Caco-2 (cell line): ENCODE data around the gene CELA2B. TPM values are rescaled to one million over a fixed set of nuclear protein-coding genes. Genes with fewer than 3 reads are reported as not detected.
"Not testable (repeated sequence)": the region's sequence is repeated elsewhere in the genome, so short reads cannot be mapped to it uniquely, and the experiment has no call there.

Experiments
- Bru-seq: library from RNA; stranded (reverse); fragments of 400-500 nt; gene quantifications from one replicate; lab custom pipeline; 2021; lab: Mats Ljungman, UMichigan
- BruChase-seq, 2 experiments: library from RNA; stranded (reverse); fragments of 400-500 nt; gene quantifications; one replicate each; lab custom pipeline; 2021; lab: Mats Ljungman, UMichigan
- BruUV-seq: library from RNA; stranded (reverse); fragments of 400-500 nt; replicated peaks from 2 replicates; lab custom pipeline; 2021; lab: Mats Ljungman, UMichigan
- CTCF ChIA-PET: fragments of 300-600 bp; sonication (Branson Sonifier 250); formaldehyde crosslinking; loops from one replicate; lab custom pipeline; 2022; ENCODE audit warnings: antibody characterized with exemption; lab: Charles Lee
- POLR2A ChIA-PET: fragments of 300-600 bp; sonication (Branson Sonifier 250); formaldehyde crosslinking; loops from one replicate; lab custom pipeline; 2022; ENCODE audit warnings: antibody characterized with exemption; lab: Charles Lee
- DNase-seq, 2 experiments: peaks; one replicate each; pipeline versions ENCODE4 v3.0.0 to v3.0.0-alpha.2; 2020 to 2022
- H3K27me3 ChIP-seq: replicated peaks from 2 replicates; pipeline ENCODE4 v1.6.0; 2011; ENCODE audit warnings: low read length; ENCODE audit not compliant: control insufficient read depth, insufficient read depth
- H3K36me3 ChIP-seq: 2 replicates; pipeline ENCODE4 v1.5.1; 2011; ENCODE audit warnings: low read length; ENCODE audit not compliant: control insufficient read depth, insufficient read depth
- H3K4me1 ChIP-seq: fragments of 250-450 bp; sonication (Bioruptor Pico); 2 replicates; pipeline ENCODE4 v1.5.1; 2020; ENCODE audit warnings: mild to moderate bottlenecking
- H3K4me3 ChIP-seq: 2 replicates; pipeline ENCODE4 v1.5.1; 2011; ENCODE audit warnings: low read depth, mild to moderate bottlenecking, control low read depth, low read length
- H3K9me3 ChIP-seq: fragments of 250-450 bp; sonication (Bioruptor Pico); 2 replicates; pipeline ENCODE4 v1.5.1; 2020; ENCODE audit warnings: mild to moderate bottlenecking, moderate library complexity
- H3K27ac Mint-ChIP-seq: one replicate; pipeline ENCODE4 v1.8.0; 2022; ENCODE audit warnings: mixed read lengths; ENCODE audit not compliant: unreplicated experiment
- H3K27me3 Mint-ChIP-seq: one replicate; pipeline ENCODE4 v1.8.0; 2022; ENCODE audit warnings: mixed read lengths; ENCODE audit not compliant: insufficient read depth, unreplicated experiment
- H3K36me3 Mint-ChIP-seq: one replicate; pipeline ENCODE4 v1.8.0; 2022; ENCODE audit warnings: mild to moderate bottlenecking, mixed read lengths; ENCODE audit not compliant: insufficient read depth, unreplicated experiment
- H3K4me1 Mint-ChIP-seq: one replicate; pipeline ENCODE4 v1.8.0; 2022; ENCODE audit warnings: low read depth, mixed read lengths; ENCODE audit not compliant: unreplicated experiment
- H3K4me3 Mint-ChIP-seq: one replicate; pipeline ENCODE4 v1.8.0; 2022; ENCODE audit warnings: mild to moderate bottlenecking, moderate library complexity, mixed read lengths; ENCODE audit not compliant: unreplicated experiment
- H3K9me3 Mint-ChIP-seq: one replicate; pipeline ENCODE4 v1.8.0; 2022; ENCODE audit warnings: mixed read lengths; ENCODE audit not compliant: unreplicated experiment
- intact Hi-C: fragments of 100-400 bp; cut with micrococcal nuclease; formaldehyde crosslinking; loops from one replicate; pipeline ENCODE4 v1.10.0; 2022; ENCODE audit not compliant: unreplicated experiment
- long read RNA-seq: library from polyadenylated mRNA; stranded (forward); transcript quantifications from one replicate; pipeline ENCODE4 v2.0.0, GENCODE V29; 2022
- total RNA-seq: library from RNA; stranded (reverse); gene quantifications from 2 replicates; pipeline ENCODE4 v1.2.3, GENCODE V29; 2022
- TF ChIP-seq, protein P1 (sequence below), 2 experiments: fragments of 200-600 bp in 1 of 2; IDR thresholded peaks; 1 replicate in 1 of 2; 2 replicates in 1 of 2; pipeline versions ENCODE4 v1.5.1 to v1.8.0; 2011 to 2022; ENCODE audit warnings: antibody characterized with exemption in 1 of 2, control low read depth in 1 of 2, inconsistent platforms in 1 of 2, low read depth in 1 of 2, low read length in 1 of 2, mild to moderate bottlenecking in 1 of 2, moderate library complexity in 1 of 2; ENCODE audit not compliant: insufficient read depth in 1 of 2, severe bottlenecking in 1 of 2, unreplicated experiment in 1 of 2

The CELA2B gene
- total RNA-seq (not detected in 2 replicates), Bru-seq, nascent RNA (percentile 5 among the genes with signal in this experiment), BruChase-seq, experiment 1, labeled RNA remaining after a 2-hour chase (not detected), BruChase-seq, experiment 2, labeled RNA remaining after a 6-hour chase (not detected)
- long read RNA-seq = 0 reads

DNA sequence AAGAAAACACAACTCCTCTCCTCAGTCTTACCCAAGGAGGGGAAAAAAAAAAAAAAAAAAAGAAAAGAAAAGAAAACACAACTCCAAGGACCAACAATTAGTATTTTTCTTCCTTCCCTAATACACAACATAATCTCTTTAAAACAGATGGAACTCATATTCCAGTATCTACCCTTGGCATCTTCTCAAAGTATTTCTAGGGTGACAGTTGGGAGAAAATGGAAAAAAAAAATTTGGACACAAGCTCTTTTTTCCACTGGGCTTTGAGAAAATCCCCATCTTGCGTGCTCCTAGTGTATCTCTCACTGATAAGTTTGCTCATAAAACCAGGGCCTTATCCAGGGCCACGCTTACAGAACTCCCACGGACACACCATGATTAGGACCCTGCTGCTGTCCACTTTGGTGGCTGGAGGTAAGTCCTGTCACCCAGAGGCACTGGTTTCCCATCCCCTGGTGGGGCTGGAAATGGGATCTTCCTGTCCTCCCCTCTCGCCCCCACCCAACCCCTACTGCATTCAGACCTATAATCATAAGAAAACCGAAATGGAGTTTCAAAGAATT is at the start of gene CELA2B:
TSS of gene CELA2B (plus strand) at position 353 of the 563 bp plus-strand sequence. CDS start at position 375, 22 bp downstream.
- no peak for DNase-seq
- Mint-ChIP-seq H3K27me3 (no peaks in the 10 kb centered on the region), H3K36me3 (no peaks in the 10 kb centered on the region), H3K4me3 (no peak within 1 kb of the TSS), H3K4me1 (no peaks in the 10 kb centered on the region), H3K27ac (no peak within 1 kb of the TSS), H3K9me3 (no peaks in the 10 kb centered on the region)
- no TSS peak for BruUV-seq
- H3K9me3 ChIP-seq = no peaks in the 10 kb centered on the region
- intact Hi-C loops = no loop called here
- no peaks in the 10 kb centered on the region for H3K27me3 ChIP-seq
- no peaks in the 10 kb centered on the region for H3K36me3 ChIP-seq
- no peak within 1 kb of the TSS for H3K4me3 ChIP-seq
- H3K4me1 ChIP-seq = no peaks in the 10 kb centered on the region
- ChIA-PET CTCF (no interaction called here), POLR2A (no interaction called here)
- TF ChIP-seq, protein P1, sequence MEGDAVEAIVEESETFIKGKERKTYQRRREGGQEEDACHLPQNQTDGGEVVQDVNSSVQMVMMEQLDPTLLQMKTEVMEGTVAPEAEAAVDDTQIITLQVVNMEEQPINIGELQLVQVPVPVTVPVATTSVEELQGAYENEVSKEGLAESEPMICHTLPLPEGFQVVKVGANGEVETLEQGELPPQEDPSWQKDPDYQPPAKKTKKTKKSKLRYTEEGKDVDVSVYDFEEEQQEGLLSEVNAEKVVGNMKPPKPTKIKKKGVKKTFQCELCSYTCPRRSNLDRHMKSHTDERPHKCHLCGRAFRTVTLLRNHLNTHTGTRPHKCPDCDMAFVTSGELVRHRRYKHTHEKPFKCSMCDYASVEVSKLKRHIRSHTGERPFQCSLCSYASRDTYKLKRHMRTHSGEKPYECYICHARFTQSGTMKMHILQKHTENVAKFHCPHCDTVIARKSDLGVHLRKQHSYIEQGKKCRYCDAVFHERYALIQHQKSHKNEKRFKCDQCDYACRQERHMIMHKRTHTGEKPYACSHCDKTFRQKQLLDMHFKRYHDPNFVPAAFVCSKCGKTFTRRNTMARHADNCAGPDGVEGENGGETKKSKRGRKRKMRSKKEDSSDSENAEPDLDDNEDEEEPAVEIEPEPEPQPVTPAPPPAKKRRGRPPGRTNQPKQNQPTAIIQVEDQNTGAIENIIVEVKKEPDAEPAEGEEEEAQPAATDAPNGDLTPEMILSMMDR (IDR thresholded peaks at IDR 0.05; ENCODE audit: insufficient read depth in 1 of 2, low read depth in 1 of 2, low read length in 1 of 2, severe bottlenecking in 1 of 2, unreplicated experiment in 1 of 2) = no peak

DNA sequence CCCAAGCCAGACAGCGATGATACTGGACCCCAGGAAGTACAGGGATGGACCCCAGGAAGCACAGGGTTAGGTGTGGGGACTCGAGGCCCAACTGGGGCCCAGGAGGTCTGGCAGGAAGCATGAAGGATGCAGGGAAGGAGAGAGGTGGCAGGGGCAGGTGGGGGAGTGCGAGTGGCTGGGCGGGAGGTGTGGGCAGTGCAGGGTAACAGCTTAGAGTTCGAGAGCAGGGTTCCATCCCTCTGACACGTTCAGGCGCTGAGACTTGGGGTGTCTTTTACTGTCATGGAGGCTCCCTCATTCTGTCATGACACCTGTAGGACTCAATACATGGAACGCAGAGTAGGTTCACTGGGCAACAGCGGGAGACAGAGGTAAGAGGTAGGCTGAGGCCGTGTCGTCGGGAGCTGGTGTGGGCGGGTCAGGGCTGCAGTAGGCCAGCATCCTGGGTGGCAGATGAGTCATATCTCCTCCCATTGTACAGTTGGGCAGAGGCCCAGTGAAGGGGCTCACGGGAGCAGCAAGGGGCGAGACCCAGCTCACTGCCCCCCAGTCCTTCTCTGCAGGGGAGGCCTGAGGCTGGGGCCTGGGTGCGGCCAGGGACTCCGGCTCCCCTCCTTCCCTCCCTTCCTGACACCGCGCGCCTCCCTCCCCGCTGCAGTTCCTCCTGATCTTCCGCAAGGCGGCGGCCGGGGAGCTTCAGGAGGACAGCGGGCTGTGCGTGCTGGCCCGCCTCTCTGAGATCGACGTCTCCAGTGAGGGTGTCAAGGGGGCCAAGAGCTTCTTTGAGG is 49.2 kb upstream of the CELA2B start:
- intact Hi-C loops = no loop called here
- DNase-seq = no peak

GRCh38 chr1:15427280-15427666 is 48.6 kb upstream of the CELA2B start:
- Mint-ChIP-seq H3K27ac (no peak overlapping the region), H3K9me3 (no peaks in the 10 kb centered on the region), H3K36me3 (no peaks in the 10 kb centered on the region), H3K27me3 (no peaks in the 10 kb centered on the region), H3K4me1 (peaks cover 9% of the 10 kb centered on the region), H3K4me3 (no peak overlapping the region)
- Histone ChIP-seq H3K9me3 (no peaks in the 10 kb centered on the region), H3K4me3 (no peak overlapping the region), H3K36me3 (no peaks in the 10 kb centered on the region), H3K4me1 (peaks cover 15% of the 10 kb centered on the region), H3K27me3 (no peaks in the 10 kb centered on the region)
- DNase-seq = no peak
- intact Hi-C loops = no loop called here
- no TSS peak for BruUV-seq
- TF ChIP-seq, protein P1 (IDR thresholded peaks at IDR 0.05; ENCODE audit: insufficient read depth in 1 of 2, low read depth in 1 of 2, low read length in 1 of 2, severe bottlenecking in 1 of 2, unreplicated experiment in 1 of 2) = no peak
- POLR2A ChIA-PET = no interaction called here
- CTCF ChIA-PET = interaction anchor here (0.6 kb wide), 1 partner anchor 29 kb away, joined by 3 read pairs; no protein-coding TSS in a partner anchor

More for the DNA sequence above, 49.2 kb upstream of the CELA2B start:
- ChIA-PET POLR2A (no interaction called here), CTCF (no interaction called here)
- Mint-ChIP-seq H3K4me1 (peaks cover 9% of the 10 kb centered on the region), H3K27ac (peak overlapping the region; percentile 59), H3K27me3 (no peaks in the 10 kb centered on the region), H3K36me3 (no peaks in the 10 kb centered on the region), H3K4me3 (no peak overlapping the region), H3K9me3 (no peaks in the 10 kb centered on the region)
- Histone ChIP-seq H3K4me3 (no peak overlapping the region), H3K27me3 (no peaks in the 10 kb centered on the region), H3K4me1 (peaks cover 15% of the 10 kb centered on the region), H3K36me3 (no peaks in the 10 kb centered on the region), H3K9me3 (no peaks in the 10 kb centered on the region)
- no TSS peak for BruUV-seq
- TF ChIP-seq, protein P1 (IDR thresholded peaks at IDR 0.05; ENCODE audit: insufficient read depth in 1 of 2, low read depth in 1 of 2, low read length in 1 of 2, severe bottlenecking in 1 of 2, unreplicated experiment in 1 of 2) = no peak

GRCh38 chr1:15428252-15428651 is 47.7 kb upstream of the CELA2B start:
- CTCF ChIA-PET = interaction anchor here (1.0 kb wide), 1 partner anchor 105 kb away, joined by 3 read pairs; no protein-coding TSS in a partner anchor
- H3K27ac Mint-ChIP-seq = not testable (repeated sequence)

More at GRCh38 chr1:15428252-15428651, 47.7 kb upstream of the CELA2B start:
- peaks cover 14% of the 10 kb centered on the region for H3K4me1 ChIP-seq
- H3K27me3 Mint-ChIP-seq, H3K4me3 Mint-ChIP-seq, H3K9me3 Mint-ChIP-seq, H3K36me3 ChIP-seq, H3K4me1 Mint-ChIP-seq, intact Hi-C loops, H3K9me3 ChIP-seq, H3K4me3 ChIP-seq, DNase-seq, POLR2A ChIA-PET, H3K27me3 ChIP-seq, BruUV-seq, H3K36me3 Mint-ChIP-seq: not testable (repeated sequence)
